Activated naive CD4-positive, alpha-beta T cell treated with anti-CD3 and anti-CD28 coated beads for 36 hours (primary cell): Measurements from ENCODE around the gene CRISPLD2. TPM values are rescaled to one million over a fixed set of nuclear protein-coding genes. Genes with fewer than 3 reads are reported as not detected.

Experiments used
- CTCF ChIA-PET: fragments of 350-600 bp; sonication (Branson Sonifier 250); formaldehyde crosslinking; loops from one replicate; lab custom pipeline; 2021; ENCODE audit warnings: antibody characterized with exemption; lab: Charles Lee
- DNase-seq: peaks from one replicate; pipeline ENCODE4 v3.0.0-alpha.2; 2020
- H3K27ac Mint-ChIP-seq: one replicate; pipeline ENCODE4 v1.8.0; 2021; ENCODE audit warnings: mild to moderate bottlenecking, mixed read lengths
- H3K27me3 Mint-ChIP-seq: one replicate; pipeline ENCODE4 v1.8.0; 2021; ENCODE audit warnings: low read depth, mixed read lengths
- H3K36me3 Mint-ChIP-seq: one replicate; pipeline ENCODE4 v1.8.0; 2021; ENCODE audit warnings: low read depth, mixed read lengths
- H3K4me1 Mint-ChIP-seq: one replicate; pipeline ENCODE4 v1.8.0; 2021; ENCODE audit warnings: low read depth, mixed read lengths
- H3K4me3 Mint-ChIP-seq: one replicate; pipeline ENCODE4 v1.8.0; 2021; ENCODE audit warnings: mild to moderate bottlenecking, moderate library complexity, mixed read lengths
- H3K9me3 Mint-ChIP-seq: one replicate; pipeline ENCODE4 v1.8.0; 2021; ENCODE audit warnings: mixed read lengths
- intact Hi-C: fragments of 100-400 bp; cut with micrococcal nuclease; formaldehyde crosslinking; loops from one replicate; pipeline ENCODE4 v1.15.1; 2023
- total RNA-seq, 2 experiments: library from RNA; stranded (reverse); gene quantifications; one replicate each; pipeline ENCODE4 v1.2.3, GENCODE V29; 2021

CRISPLD2 gene
- total RNA-seq, 2 experiments from 2014 or later = 0.14 TPM; not detected in 1

- Mint-ChIP-seq H3K27me3 (no peaks in the 10 kb centered on the region), H3K4me3 (no peak overlapping the region), H3K4me1 (peaks cover 6% of the 10 kb centered on the region), H3K27ac (no peak overlapping the region), H3K36me3 (no peaks in the 10 kb centered on the region), H3K9me3 (peaks cover 2% of the 10 kb centered on the region)
- intact Hi-C loops = no loop called here
- DNase-seq = no peak
- CTCF ChIA-PET = interaction anchor here (0.6 kb wide), 1 partner anchor 122 kb away, joined by 3 read pairs; the partner anchor contains the start of gene ZDHHC7
Measured at GRCh38 chr16:84889066-84889465, 69.3 kb downstream of the CRISPLD2 start.

DNA sequence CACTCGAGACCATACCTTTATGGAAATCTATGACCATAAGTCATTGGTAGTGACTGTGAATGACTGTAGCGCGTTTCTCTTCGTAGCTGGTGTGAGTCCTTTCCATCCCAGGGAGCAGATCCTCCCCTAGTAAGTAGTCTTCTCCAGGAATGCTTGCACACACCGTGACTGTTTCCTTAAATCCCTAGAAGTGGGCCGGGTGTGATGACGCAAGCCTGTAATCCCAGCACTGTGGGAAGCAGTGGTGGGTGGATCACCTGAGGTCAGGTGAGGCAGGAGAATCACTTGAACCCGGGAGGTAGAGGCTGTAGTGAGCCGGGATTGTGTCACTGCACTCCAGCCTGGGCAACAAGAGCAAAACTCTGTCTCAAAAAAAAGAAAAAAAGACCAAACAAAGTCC is 70.6 kb downstream of the CRISPLD2 start:
- CTCF ChIA-PET = interaction anchor here (1.5 kb wide), 1 partner anchor 34 kb away, joined by 3 read pairs; no protein-coding TSS in a partner anchor
- Mint-ChIP-seq H3K9me3 (peaks cover 5% of the 10 kb centered on the region), H3K36me3 (no peaks in the 10 kb centered on the region)

GRCh38 chr16:84891149-84891795 is 71.5 kb downstream of the CRISPLD2 start:
- no peaks in the 10 kb centered on the region for H3K27me3 Mint-ChIP-seq
- intact Hi-C loops = no loop called here
- no peaks in the 10 kb centered on the region for H3K36me3 Mint-ChIP-seq
- no peak overlapping the region for H3K27ac Mint-ChIP-seq
- CTCF ChIA-PET = interaction anchor here (1.5 kb wide), 1 partner anchor 33 kb away, joined by 3 read pairs; no protein-coding TSS in a partner anchor
- no peak overlapping the region for H3K4me3 Mint-ChIP-seq
- no peak for DNase-seq
- peaks cover 5% of the 10 kb centered on the region for H3K9me3 Mint-ChIP-seq
- H3K4me1 Mint-ChIP-seq = no peaks in the 10 kb centered on the region

More for the DNA sequence above, 70.6 kb downstream of the CRISPLD2 start:
- H3K4me1 Mint-ChIP-seq = no peaks in the 10 kb centered on the region
- no peak overlapping the region for H3K4me3 Mint-ChIP-seq
- intact Hi-C loops = no loop called here
- no peak overlapping the region for H3K27ac Mint-ChIP-seq
- H3K27me3 Mint-ChIP-seq = no peaks in the 10 kb centered on the region
- no peak for DNase-seq

GRCh38 chr16:84892097-84892496 is 72.3 kb downstream of the CRISPLD2 start:
- Mint-ChIP-seq H3K4me1 (no peaks in the 10 kb centered on the region), H3K27me3 (no peaks in the 10 kb centered on the region), H3K9me3 (peaks cover 5% of the 10 kb centered on the region), H3K27ac (no peak overlapping the region), H3K4me3 (no peak overlapping the region), H3K36me3 (no peaks in the 10 kb centered on the region)
- intact Hi-C loops = no loop called here
- CTCF ChIA-PET = interaction anchor here (1.5 kb wide), 1 partner anchor 33 kb away, joined by 3 read pairs; no protein-coding TSS in a partner anchor
- DNase-seq = no peak

DNA sequence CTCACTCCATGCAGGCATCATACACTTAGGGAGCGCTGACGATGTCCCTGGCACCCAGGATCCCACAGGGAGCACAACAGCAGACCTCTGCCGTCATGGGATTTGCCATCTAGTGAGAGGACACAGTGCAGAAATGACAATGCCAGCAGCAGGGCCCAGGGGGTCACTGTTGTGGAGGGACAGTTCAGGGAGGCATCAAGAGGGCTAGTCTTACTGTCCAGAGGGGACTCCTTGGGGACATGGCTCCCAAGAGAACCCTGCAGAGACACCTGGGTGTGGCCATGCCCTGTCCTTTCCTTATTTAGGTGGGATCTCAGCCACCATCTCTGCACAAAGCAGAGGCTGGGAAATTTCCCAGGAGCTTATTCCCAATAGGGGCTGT is 73.7 kb downstream of the CRISPLD2 start:
- intact Hi-C loops = no loop called here
- H3K9me3 Mint-ChIP-seq = peaks cover 7% of the 10 kb centered on the region
- H3K36me3 Mint-ChIP-seq = no peaks in the 10 kb centered on the region
- no peak overlapping the region for H3K4me3 Mint-ChIP-seq
- no peaks in the 10 kb centered on the region for H3K27me3 Mint-ChIP-seq
- no peak for DNase-seq
- peaks cover 5% of the 10 kb centered on the region for H3K4me1 Mint-ChIP-seq
- no peak overlapping the region for H3K27ac Mint-ChIP-seq
- CTCF ChIA-PET = no interaction called here

DNA sequence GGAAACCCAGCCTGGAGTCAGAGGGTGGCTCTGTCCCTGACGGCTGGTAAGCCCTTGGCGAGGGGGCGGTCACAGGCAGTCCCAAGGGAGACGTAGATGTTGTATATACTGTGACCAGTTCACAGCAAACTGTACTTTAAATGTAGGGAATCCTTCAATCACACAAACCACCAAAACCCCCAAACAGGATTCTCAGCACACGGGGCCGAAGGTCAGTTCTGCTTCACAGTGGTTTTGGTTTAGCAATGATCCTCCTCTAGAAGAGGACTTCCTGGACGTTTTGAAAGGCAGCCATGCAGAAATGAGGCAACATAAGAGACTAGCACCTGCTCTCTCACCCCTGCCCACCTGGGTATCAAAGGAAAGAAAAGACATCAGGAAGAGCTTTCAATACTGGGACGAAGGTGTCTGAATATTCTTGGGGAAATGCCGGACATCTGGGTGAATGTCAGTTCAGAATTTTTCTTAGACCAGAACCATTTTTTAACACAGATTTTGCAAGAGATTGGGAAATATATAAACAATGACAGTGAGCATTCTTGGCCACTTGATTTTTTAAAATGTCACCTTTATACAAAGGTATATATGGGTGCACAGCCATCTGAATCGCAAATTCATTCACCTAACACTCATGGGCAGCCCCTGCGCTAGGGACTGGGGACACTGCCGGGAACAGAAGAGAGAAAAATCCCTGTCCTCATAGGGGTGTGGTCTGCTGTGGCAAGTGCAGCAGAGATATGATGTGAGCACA is 74.2 kb downstream of the CRISPLD2 start:
- no peaks in the 10 kb centered on the region for H3K36me3 Mint-ChIP-seq
- H3K9me3 Mint-ChIP-seq = peaks cover 7% of the 10 kb centered on the region
- H3K4me1 Mint-ChIP-seq = peaks cover 6% of the 10 kb centered on the region
- no peak overlapping the region for H3K27ac Mint-ChIP-seq
- no peak for DNase-seq
- intact Hi-C loops = no loop called here
- no peaks in the 10 kb centered on the region for H3K27me3 Mint-ChIP-seq
- H3K4me3 Mint-ChIP-seq = no peak overlapping the region
- CTCF ChIA-PET = no interaction called here

DNA sequence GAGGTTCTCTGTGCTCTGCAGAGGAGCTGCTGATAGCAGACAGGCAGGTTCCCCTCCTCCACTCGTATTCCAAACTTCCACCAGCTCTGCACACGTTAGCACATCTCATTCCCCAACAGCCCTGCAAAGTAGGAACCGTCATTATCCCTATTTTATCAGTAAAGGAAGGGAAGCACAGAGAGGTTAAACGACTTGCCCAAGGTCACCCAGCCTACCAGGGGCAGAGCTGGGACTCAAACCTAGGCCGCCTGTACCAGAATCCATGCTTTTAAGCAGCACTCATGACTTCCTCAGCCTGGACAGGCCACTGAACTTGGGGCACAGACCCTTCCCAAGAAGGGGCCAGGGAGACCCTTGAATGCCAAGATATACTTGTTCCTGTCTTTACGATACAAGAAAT is 75.2 kb downstream of the CRISPLD2 start:
- no peak for DNase-seq
- Mint-ChIP-seq H3K27ac (no peak overlapping the region), H3K9me3 (peaks cover 7% of the 10 kb centered on the region), H3K27me3 (no peaks in the 10 kb centered on the region), H3K4me1 (peaks cover 6% of the 10 kb centered on the region), H3K36me3 (no peaks in the 10 kb centered on the region), H3K4me3 (no peak overlapping the region)
- intact Hi-C loops = no loop called here
- CTCF ChIA-PET = no interaction called here

DNA sequence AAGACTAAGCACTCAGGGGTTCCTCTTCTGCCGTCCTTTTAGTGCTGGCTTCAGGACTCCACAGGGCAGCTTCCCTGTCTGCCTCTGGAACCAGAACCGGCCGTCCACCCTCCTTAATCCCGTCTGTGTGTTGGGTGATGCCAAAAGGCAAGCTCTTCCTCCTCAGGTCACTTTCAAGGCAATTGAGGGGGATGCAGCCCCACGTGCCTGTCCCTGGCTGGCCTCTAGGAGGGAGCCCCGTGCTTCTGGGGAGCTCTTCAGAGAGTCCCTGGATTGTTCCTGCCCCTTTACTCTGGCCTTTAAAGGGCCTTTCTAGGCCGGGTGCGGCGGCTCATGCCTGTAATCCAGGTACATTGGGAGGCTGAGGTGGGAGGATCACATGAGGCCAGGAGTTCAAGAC is 77.1 kb downstream of the CRISPLD2 start:
- CTCF ChIA-PET = no interaction called here
- no peak overlapping the region for H3K27ac Mint-ChIP-seq
- peaks cover 7% of the 10 kb centered on the region for H3K9me3 Mint-ChIP-seq
- no peaks in the 10 kb centered on the region for H3K27me3 Mint-ChIP-seq
- no peak overlapping the region for H3K4me3 Mint-ChIP-seq
- DNase-seq = no peak
- H3K36me3 Mint-ChIP-seq = no peaks in the 10 kb centered on the region
- H3K4me1 Mint-ChIP-seq = peaks cover 6% of the 10 kb centered on the region
- intact Hi-C loops = no loop called here

DNA sequence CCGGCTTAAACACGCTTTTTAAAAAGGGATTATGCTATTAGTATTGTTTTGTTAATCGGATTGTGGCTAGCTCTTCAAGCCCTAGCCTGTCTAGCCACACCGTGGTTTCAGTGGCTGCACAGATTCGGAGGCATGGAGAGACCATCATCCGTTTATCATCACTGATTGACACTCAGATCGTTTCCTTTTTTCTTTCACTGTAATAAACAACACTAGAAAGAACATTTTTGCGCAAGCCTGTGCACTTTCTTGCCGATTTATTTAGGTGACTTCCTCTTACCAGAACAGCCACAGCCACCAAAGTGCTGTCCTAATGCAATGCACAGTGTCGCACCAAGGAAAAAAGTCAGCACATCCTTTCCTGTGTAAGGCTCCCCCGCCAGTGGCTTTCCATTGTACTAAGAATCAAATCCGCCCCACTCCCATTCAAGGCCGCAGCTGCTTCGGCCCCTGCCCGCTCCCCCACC is 78.2 kb downstream of the CRISPLD2 start:
- H3K9me3 Mint-ChIP-seq = peaks cover 7% of the 10 kb centered on the region
- H3K4me3 Mint-ChIP-seq = no peak overlapping the region
- H3K27ac Mint-ChIP-seq = no peak overlapping the region
- no peaks in the 10 kb centered on the region for H3K27me3 Mint-ChIP-seq
- intact Hi-C loops = no loop called here
- CTCF ChIA-PET = no interaction called here
- DNase-seq = no peak
- peaks cover 6% of the 10 kb centered on the region for H3K4me1 Mint-ChIP-seq
- no peaks in the 10 kb centered on the region for H3K36me3 Mint-ChIP-seq

- H3K4me3 Mint-ChIP-seq = no peak overlapping the region
- peaks cover 6% of the 10 kb centered on the region for H3K4me1 Mint-ChIP-seq
- H3K9me3 Mint-ChIP-seq = peaks cover 7% of the 10 kb centered on the region
- CTCF ChIA-PET = interaction anchor here (0.6 kb wide), 1 partner anchor 92 kb away, joined by 3 read pairs; no protein-coding TSS in a partner anchor
- H3K27ac Mint-ChIP-seq = no peak overlapping the region
- no peaks in the 10 kb centered on the region for H3K36me3 Mint-ChIP-seq
- peak; percentile 19 for DNase-seq
- no peaks in the 10 kb centered on the region for H3K27me3 Mint-ChIP-seq
- intact Hi-C loops = no loop called here
Measured at GRCh38 chr16:84898447-84898846, 78.7 kb downstream of the CRISPLD2 start.

DNA sequence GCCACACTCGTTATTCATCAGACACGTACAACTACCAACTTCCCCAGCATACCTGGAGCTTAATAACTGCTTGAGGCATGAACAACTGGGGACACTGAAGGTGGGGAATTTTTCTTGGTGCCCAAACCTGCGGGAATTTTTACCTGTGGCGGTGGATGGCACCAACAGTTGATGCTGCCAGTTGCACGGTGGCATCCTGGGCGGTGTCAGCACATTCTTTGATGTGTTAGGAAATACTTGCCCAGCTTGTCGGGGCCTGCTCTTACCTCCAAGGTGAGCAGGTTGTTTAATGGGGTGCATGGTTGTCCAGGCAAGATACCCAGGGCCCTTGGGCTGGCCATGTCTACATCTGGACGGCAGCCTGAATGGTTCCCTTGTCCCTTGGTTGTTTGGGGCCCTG is 79.6 kb downstream of the CRISPLD2 start:
- peaks cover 6% of the 10 kb centered on the region for H3K4me1 Mint-ChIP-seq
- no peaks in the 10 kb centered on the region for H3K27me3 Mint-ChIP-seq
- H3K36me3 Mint-ChIP-seq = no peaks in the 10 kb centered on the region
- no peak overlapping the region for H3K27ac Mint-ChIP-seq
- DNase-seq = no peak
- CTCF ChIA-PET = interaction anchor here (0.6 kb wide), 1 partner anchor 93 kb away, joined by 3 read pairs; no protein-coding TSS in a partner anchor
- H3K4me3 Mint-ChIP-seq = no peak overlapping the region
- intact Hi-C loops = no loop called here
- H3K9me3 Mint-ChIP-seq = peaks cover 2% of the 10 kb centered on the region

DNA sequence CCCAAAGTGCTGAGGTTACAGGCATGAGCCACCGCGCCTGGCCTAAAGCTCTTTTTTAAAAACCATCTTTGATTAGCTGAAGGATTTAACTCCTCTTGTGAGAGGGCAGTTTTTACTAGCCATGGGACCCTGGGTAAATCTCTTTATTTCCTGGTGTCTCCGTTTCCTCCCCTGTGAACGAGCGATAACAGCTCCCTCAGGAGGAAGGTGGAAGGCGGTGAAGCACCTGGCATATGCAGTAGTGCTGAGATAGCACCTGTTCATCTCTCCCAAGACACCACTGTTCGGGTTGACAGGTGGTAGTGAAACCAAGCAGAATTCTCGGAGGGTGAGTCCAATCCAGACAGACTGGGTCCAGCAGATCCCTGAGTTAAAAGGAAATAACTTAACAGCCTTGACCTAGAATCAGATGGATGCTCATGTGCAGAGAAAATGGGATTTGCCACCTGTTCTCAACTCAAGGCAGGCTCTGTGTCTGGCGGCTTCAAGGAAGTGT is 86.2 kb downstream of the CRISPLD2 start:
- H3K4me1 Mint-ChIP-seq = no peaks in the 10 kb centered on the region
- H3K4me3 Mint-ChIP-seq = no peak overlapping the region
- no peaks in the 10 kb centered on the region for H3K9me3 Mint-ChIP-seq
- intact Hi-C loops = no loop called here
- H3K36me3 Mint-ChIP-seq = no peaks in the 10 kb centered on the region
- DNase-seq = no peak
- CTCF ChIA-PET = no interaction called here
- H3K27me3 Mint-ChIP-seq = no peaks in the 10 kb centered on the region
- no peak overlapping the region for H3K27ac Mint-ChIP-seq
